Right lobe of liver (tissue), 6 donors: ENCODE results near the gene RAMAC. TPM values are rescaled to one million over a fixed set of nuclear protein-coding genes. Genes with fewer than 3 reads are reported as not detected.
A peak's percentile ranks its signal among the peaks of the same experiment; 100 is the strongest.

Source experiments
- ATAC-seq, 4 donors: fragments of 200-7000 bp; cut with Tn5 transposase; one replicate each; pipeline ENCODE4 v1.9.1; 2020; ENCODE audit warnings: mild to moderate bottlenecking in 4 of 4, moderate library complexity in 4 of 4
- DNase-seq, 3 donors: peaks; one replicate each; pipeline ENCODE4 v3.0.0-alpha.2; 2020
- H3K27ac ChIP-seq, 3 donors: fragments of 200-600 bp; one replicate each; pipeline ENCODE4 v1.8.0; 2022
- H3K27me3 ChIP-seq, 2 donors: fragments of 200-600 bp; one replicate each; pipeline ENCODE4 v1.8.0; 2022
- H3K36me3 ChIP-seq, 4 donors: fragments of 200-600 bp; sonication (generic) in 1 of 4; one replicate each; pipeline versions ENCODE4 v1.5.1 to v1.8.0; 2017 to 2022; ENCODE audit warnings: control low read depth in 1 of 4
- H3K4me1 ChIP-seq, 4 donors: fragments of 200-600 bp; sonication (generic) in 1 of 4; one replicate each; pipeline versions ENCODE4 v1.5.1 to v1.8.0; 2017 to 2022; ENCODE audit warnings: control low read depth in 1 of 4
- H3K4me3 ChIP-seq, 3 donors: fragments of 200-600 bp; one replicate each; pipeline ENCODE4 v1.8.0; 2022
- H3K9me3 ChIP-seq, 4 donors: fragments of 200-600 bp; sonication (generic) in 1 of 4; one replicate each; pipeline versions ENCODE4 v1.5.1 to v1.8.0; 2017 to 2022; ENCODE audit warnings: control low read depth in 1 of 4
- CTCF ChIP-seq, 4 donors: fragments of 200-600 bp in 3 of 4; fragments of 450-650 bp in 1 of 4; IDR thresholded peaks; one replicate each; pipeline versions ENCODE4 v1.5.1 to v1.8.0; 2016 to 2022; ENCODE audit warnings: antibody characterized with exemption in 4 of 4, mild to moderate bottlenecking in 2 of 4
- POLR2A ChIP-seq: fragments of 450-650 bp; IDR thresholded peaks from one replicate; pipeline ENCODE4 v1.6.1; 2017; ENCODE audit warnings: antibody characterized with exemption, mild to moderate bottlenecking
- WGBS: methylation state at CpG from one replicate; pipeline ENCODE4 v1.1.6; 2018; ENCODE audit warnings: low coverage, low lambda C conversion rate; ENCODE audit not compliant: insufficient coverage; ENCODE audit errors: missing lambda C conversion rate; 5-methylcytosine and 5-hydroxymethylcytosine counted together
- intact Hi-C, 2 donors: fragments of 100-400 bp; cut with DNase I; formaldehyde crosslinking; loops; one replicate each; pipeline versions ENCODE4 v1.11.2 to v1.14.1; 2022
- total RNA-seq, 6 experiments: library from RNA; depleted of rRNA in 2 of 6; stranded (reverse); fragments of >200 nt in 2 of 6; fragmentation: NEBNext Ultra II Directional in 3 of 6; extraction: Animal tissue kit (Norgen Biotek cat#: 25700) in 3 of 6; gene quantifications; one replicate each; pipeline versions ENCODE4 v1.1.0 to v1.2.4, GENCODE V29; 2016 to 2023
- donor health status: DM: no; HTN: yes; CAD: no.
- donor health status: DM: no; HTN: no; CAD: no.
- donor health status: DM: no; HTN: no; CAD: no.
- donor health status: DM: no; HTN: yes; CAD: no.
- donor health status: DM: no; HTN: yes; CAD: no.

RAMAC gene
- total RNA-seq, 6 experiments from 2014 or later: 8.1 to 13.5 (median 11.5) TPM

- TF ChIP-seq CTCF (IDR thresholded peaks at IDR 0.05) (no peak), POLR2A (no peak)
- no peaks in the 10 kb centered on the region for H3K9me3 ChIP-seq
- H3K27ac ChIP-seq: no peak overlapping the region
- intact Hi-C loops: no loop called here
- WGBS: 45% methylated on average over 6 of the region's 8 CpGs
- ATAC-seq (peak in 2 of 4 donors; percentile 11 to 54), DNase-seq (no peak)
- H3K27me3 ChIP-seq: no peaks in the 10 kb centered on the region
- no peaks in the 10 kb centered on the region for H3K36me3 ChIP-seq
- no peak overlapping the region for H3K4me3 ChIP-seq
- peaks cover 0 to 30% (median 12%) of the 10 kb centered on the region in 4 donors for H3K4me1 ChIP-seq
Measured at GRCh38 chr15:82946155-82946701, 39.8 kb upstream of the RAMAC start.

DNA sequence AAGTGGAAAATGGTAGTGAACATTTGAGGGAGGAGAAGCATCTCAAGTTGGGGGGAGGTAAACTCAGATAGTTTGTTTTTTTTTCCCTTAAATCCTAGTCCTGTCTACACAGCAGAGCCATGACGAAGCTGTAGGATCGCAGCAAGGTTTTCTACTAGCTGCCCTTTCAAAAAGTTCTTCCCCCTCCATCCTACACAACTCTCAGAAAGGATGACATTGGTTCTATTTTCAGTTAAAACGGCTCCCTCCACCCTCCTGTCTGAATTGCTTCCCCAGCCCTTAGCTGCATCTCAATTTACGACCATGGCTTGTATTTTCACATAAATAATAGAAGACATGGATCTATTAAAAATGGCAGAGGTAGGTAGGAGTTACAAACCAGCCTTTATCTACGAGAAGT is 35.7 kb upstream of the RAMAC start:
- DNase-seq (no peak), ATAC-seq (no peak)
- Histone ChIP-seq H3K9me3 (no peaks in the 10 kb centered on the region), H3K4me3 (peak overlapping the region in 1 of 3 donors; percentile 67), H3K4me1 (peaks cover 0 to 16% (median 3%) of the 10 kb centered on the region in 4 donors), H3K36me3 (no peaks in the 10 kb centered on the region), H3K27ac (peak overlapping the region in 1 of 3 donors; percentile 70), H3K27me3 (no peaks in the 10 kb centered on the region)
- intact Hi-C loops: no loop called here
- 63% methylated on average over 5 of the region's 5 CpGs for WGBS
- TF ChIP-seq CTCF (IDR thresholded peaks at IDR 0.05): no peak
- no peak for TF ChIP-seq POLR2A

- H3K27ac ChIP-seq: peak overlapping the region in 1 of 3 donors; percentile 70
- no peaks in the 10 kb centered on the region for H3K9me3 ChIP-seq
- WGBS: 27% methylated on average over 6 of the region's 6 CpGs
- peaks cover 0 to 13% (median 3%) of the 10 kb centered on the region in 4 donors for H3K4me1 ChIP-seq
- peak in 3 of 4 donors; percentile 2 to 7 (median 6) for ATAC-seq
- TF ChIP-seq POLR2A (no peak), CTCF (IDR thresholded peaks at IDR 0.05) (no peak)
- intact Hi-C loops: no loop called here
- H3K36me3 ChIP-seq: no peaks in the 10 kb centered on the region
- H3K27me3 ChIP-seq: no peaks in the 10 kb centered on the region
- no peak for DNase-seq
- H3K4me3 ChIP-seq: peak overlapping the region in 2 of 3 donors; percentile 62 to 67
Measured at GRCh38 chr15:82950746-82951370, 35.2 kb upstream of the RAMAC start.

DNA sequence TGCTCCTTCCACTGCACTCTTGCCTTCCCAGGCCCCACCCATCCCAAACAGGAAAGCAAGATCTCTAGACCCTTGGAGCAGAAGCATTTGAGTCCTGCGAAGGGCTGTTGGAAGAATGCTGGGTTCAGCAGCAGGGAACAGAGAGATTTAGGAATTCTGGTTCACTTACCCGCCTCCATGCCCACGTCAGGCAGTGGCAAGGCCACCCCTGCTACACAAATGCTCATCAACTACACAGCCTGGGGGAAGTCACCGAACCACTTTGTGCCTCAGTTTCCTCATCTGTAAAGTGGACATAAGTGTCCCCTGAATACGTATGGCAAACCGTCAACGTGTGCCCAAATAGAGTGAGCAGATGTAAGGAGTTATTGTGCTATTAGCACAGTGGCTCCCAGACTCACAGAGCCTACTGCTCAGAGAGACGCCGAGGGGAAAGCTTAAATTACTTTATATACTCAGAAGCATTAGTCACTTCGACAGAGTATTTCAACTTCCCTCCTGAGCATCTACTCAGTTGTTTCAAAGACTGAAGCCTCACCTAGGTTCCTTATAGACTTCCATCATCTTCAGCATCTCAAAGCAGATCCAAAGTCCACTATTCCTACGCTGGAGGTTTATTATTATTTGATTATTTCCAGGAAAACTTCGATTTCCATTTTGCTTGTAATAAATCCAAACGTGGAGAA is 34.4 kb upstream of the RAMAC start:
- Histone ChIP-seq H3K27ac (peak overlapping the region in 2 of 3 donors; percentile 70 to 74), H3K9me3 (no peaks in the 10 kb centered on the region), H3K36me3 (no peaks in the 10 kb centered on the region), H3K27me3 (no peaks in the 10 kb centered on the region), H3K4me3 (peak overlapping the region; percentile 59 to 67 (median 62)), H3K4me1 (peaks cover 0 to 12% (median under 1%) of the 10 kb centered on the region in 4 donors)
- WGBS: 7% methylated on average over 9 of the region's 13 CpGs
- no peak for TF ChIP-seq POLR2A
- no peak for DNase-seq
- intact Hi-C loops: no loop called here
- peak; percentile 5 to 56 (median 8) for ATAC-seq
